WTC11 (cell line): Measurements from ENCODE around the gene ERC2. TPM values are rescaled to one million over a fixed set of nuclear protein-coding genes. Genes with fewer than 3 reads are reported as not detected.

Source experiments
- ATAC-seq: fragments of 200-7000 bp; cut with Tn5 transposase; 2 replicates; pipeline ENCODE4 v1.10.0; 2021; ENCODE audit warnings: mild to moderate bottlenecking, moderate library complexity
- CTCF ChIA-PET: fragments of 300-600 bp; sonication (Branson Sonifier 250); formaldehyde crosslinking; loops from one replicate; lab custom pipeline; 2021; ENCODE audit warnings: antibody characterized with exemption; lab: Charles Lee
- POLR2A ChIA-PET: fragments of 350-600 bp; sonication (Branson Sonifier 250); formaldehyde crosslinking; loops from one replicate; lab custom pipeline; 2021; ENCODE audit warnings: antibody characterized with exemption; lab: Charles Lee
- DNase-seq: peaks from one replicate; pipeline ENCODE4 v3.0.0; 2021; ENCODE audit warnings: low spot score
- H3K27ac Mint-ChIP-seq: 2 replicates; pipeline ENCODE4 v1.8.0; 2021; ENCODE audit warnings: mixed read lengths
- H3K27me3 Mint-ChIP-seq: 2 replicates; pipeline ENCODE4 v1.8.0; 2021; ENCODE audit warnings: low read depth, mild to moderate bottlenecking, moderate library complexity, mixed read lengths
- H3K36me3 Mint-ChIP-seq: 2 replicates; pipeline ENCODE4 v1.8.0; 2021; ENCODE audit warnings: mixed read lengths
- H3K4me1 Mint-ChIP-seq: 2 replicates; pipeline ENCODE4 v1.8.0; 2022; ENCODE audit warnings: mixed read lengths
- H3K4me3 Mint-ChIP-seq: 2 replicates; pipeline ENCODE4 v1.8.0; 2021; ENCODE audit warnings: mild to moderate bottlenecking, moderate library complexity, mixed read lengths
- H3K9me3 Mint-ChIP-seq: 2 replicates; pipeline ENCODE4 v1.8.0; 2021; ENCODE audit warnings: mixed read lengths
- CREB1 ChIP-seq: sonication (generic); formaldehyde crosslinking; IDR thresholded peaks from 2 replicates; pipeline ENCODE4 v1.8.0; 2023; ENCODE audit warnings: mild to moderate bottlenecking, missing genetic modification reagents
- EMX1 ChIP-seq: fragments of 250-450 bp; sonication (Bioruptor Pico); IDR thresholded peaks from 2 replicates; pipeline ENCODE4 v1.8.0; 2021; ENCODE audit warnings: mild to moderate bottlenecking
- FOXJ3 ChIP-seq: sonication (generic); formaldehyde crosslinking; IDR thresholded peaks from 2 replicates; pipeline ENCODE4 v1.9.0; 2021; ENCODE audit warnings: missing genetic modification reagents, mild to moderate bottlenecking, borderline replicate concordance
- GRHL2 ChIP-seq: fragments of 250-450 bp; sonication (Bioruptor Pico); IDR thresholded peaks from 2 replicates; pipeline ENCODE4 v1.8.0; 2022; ENCODE audit warnings: mild to moderate bottlenecking, moderate library complexity; ENCODE audit not compliant: insufficient replicate concordance, severe bottlenecking
- HMGA2 ChIP-seq: fragments of 250-450 bp; sonication (Bioruptor Pico); IDR thresholded peaks from 2 replicates; pipeline ENCODE4 v1.4.0; 2021; ENCODE audit warnings: mild to moderate bottlenecking, moderate library complexity
- NFYB ChIP-seq: sonication (generic); formaldehyde crosslinking; conservative IDR thresholded peaks from 2 replicates; pipeline ENCODE4 v1.8.0; 2022; ENCODE audit warnings: low read depth, missing genetic modification reagents
- ZNF671 ChIP-seq: fragments of 250-450 bp; sonication (Bioruptor Pico); IDR thresholded peaks from 2 replicates; pipeline ENCODE4 v1.8.0; 2021; ENCODE audit warnings: mild to moderate bottlenecking
- total RNA-seq: library from RNA; stranded (reverse); gene quantifications from 3 replicates; pipeline ENCODE4 v1.2.3, GENCODE V29; 2021
- TF ChIP-seq, protein P1 (sequence below): sonication (generic); formaldehyde crosslinking; IDR thresholded peaks from 2 replicates; pipeline ENCODE4 v1.8.1; 2023; ENCODE audit warnings: mild to moderate bottlenecking, missing genetic modification reagents, moderate library complexity
- TF ChIP-seq, protein P2 (sequence below): fragments of 250-450 bp; sonication (Bioruptor Pico); IDR thresholded peaks from 2 replicates; pipeline ENCODE4 v1.9.0; 2021; ENCODE audit warnings: mild to moderate bottlenecking, borderline replicate concordance
- TF ChIP-seq, protein P3 (sequence below): fragments of 200-600 bp; IDR thresholded peaks from 2 replicates; pipeline ENCODE4 v1.8.0; 2022; ENCODE audit warnings: antibody characterized with exemption
- TF ChIP-seq, protein P4 (sequence below): sonication (generic); formaldehyde crosslinking; IDR thresholded peaks from 2 replicates; pipeline ENCODE4 v1.8.0; 2023; ENCODE audit warnings: missing genetic modification reagents, mild to moderate bottlenecking, borderline replicate concordance
- TF ChIP-seq, protein P5 (sequence below): fragments of 250-450 bp; sonication (Bioruptor Pico); IDR thresholded peaks from 2 replicates; pipeline ENCODE4 v1.8.0; 2021; ENCODE audit warnings: mild to moderate bottlenecking
- TF ChIP-seq, protein P6 (sequence below): sonication (generic); formaldehyde crosslinking; IDR thresholded peaks from 2 replicates; pipeline ENCODE4 v1.8.0; 2022; ENCODE audit warnings: mild to moderate bottlenecking, missing genetic modification reagents

Gene ERC2
- total RNA-seq, 1 experiment from 2014 or later, result 23.5 TPM

DNA sequence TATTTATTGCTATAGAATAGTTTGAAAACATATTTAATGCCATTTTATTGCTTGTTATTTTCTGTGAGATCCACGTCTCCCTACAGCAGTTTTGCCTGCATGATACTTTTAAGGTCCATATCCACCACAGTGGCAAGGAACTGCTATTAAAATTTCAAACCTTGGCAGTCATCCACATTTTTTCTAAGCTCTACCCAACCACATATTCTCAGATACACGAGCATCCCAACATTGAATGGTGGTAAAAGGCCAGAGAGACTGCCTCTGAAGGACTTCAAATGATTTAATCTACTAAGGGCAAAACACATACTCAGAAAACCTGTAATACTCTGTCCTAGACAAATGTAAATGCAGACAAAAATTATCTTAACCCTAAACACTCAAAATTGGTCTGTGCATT is 173.1 kb downstream of the ERC2 start:
- no peak for ATAC-seq
- peaks cover 20% of the 10 kb centered on the region for H3K9me3 Mint-ChIP-seq
- POLR2A ChIA-PET, result no interaction called here

DNA sequence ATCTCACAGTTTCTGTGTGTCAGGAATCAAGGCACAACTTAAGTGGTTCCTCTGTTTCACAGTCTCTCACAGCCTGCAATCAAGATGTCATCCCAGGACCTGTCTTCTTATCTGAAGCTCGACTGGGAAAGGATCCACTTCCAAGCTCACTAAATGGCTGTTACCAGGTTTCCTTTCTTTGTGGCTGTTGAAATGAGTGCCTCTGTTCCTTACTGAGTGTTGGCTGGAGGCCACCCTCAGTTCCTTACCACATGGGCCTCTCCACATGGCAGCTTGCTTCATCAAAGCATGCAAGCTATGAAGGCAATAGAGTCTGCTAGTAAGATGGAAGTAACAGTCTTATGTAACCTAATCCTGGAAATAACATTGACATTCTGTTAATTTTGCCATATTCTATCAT is 174.0 kb downstream of the ERC2 start:
- H3K36me3 Mint-ChIP-seq, result peaks cover 29% of the 10 kb centered on the region
- POLR2A ChIA-PET, result no interaction called here
- CTCF ChIA-PET, result interaction anchor here (0.6 to 1.0 kb wide), 2 partner anchors 9 to 1883 kb away, joined by 4 to 7 read pairs; no protein-coding TSS in a partner anchor
- H3K27me3 Mint-ChIP-seq, result peaks cover under 1% of the 10 kb centered on the region; the same call in 1 of the 2 replicates
- H3K27ac Mint-ChIP-seq, result no peak overlapping the region
- peaks cover 22% of the 10 kb centered on the region for H3K4me1 Mint-ChIP-seq
- ATAC-seq, result no peak
- DNase-seq, result no peak
- TF ChIP-seq, protein P1, sequence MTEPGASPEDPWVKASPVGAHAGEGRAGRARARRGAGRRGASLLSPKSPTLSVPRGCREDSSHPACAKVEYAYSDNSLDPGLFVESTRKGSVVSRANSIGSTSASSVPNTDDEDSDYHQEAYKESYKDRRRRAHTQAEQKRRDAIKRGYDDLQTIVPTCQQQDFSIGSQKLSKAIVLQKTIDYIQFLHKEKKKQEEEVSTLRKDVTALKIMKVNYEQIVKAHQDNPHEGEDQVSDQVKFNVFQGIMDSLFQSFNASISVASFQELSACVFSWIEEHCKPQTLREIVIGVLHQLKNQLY (CRISPR knock-in tag), result no peak
- TF ChIP-seq, protein P2, sequence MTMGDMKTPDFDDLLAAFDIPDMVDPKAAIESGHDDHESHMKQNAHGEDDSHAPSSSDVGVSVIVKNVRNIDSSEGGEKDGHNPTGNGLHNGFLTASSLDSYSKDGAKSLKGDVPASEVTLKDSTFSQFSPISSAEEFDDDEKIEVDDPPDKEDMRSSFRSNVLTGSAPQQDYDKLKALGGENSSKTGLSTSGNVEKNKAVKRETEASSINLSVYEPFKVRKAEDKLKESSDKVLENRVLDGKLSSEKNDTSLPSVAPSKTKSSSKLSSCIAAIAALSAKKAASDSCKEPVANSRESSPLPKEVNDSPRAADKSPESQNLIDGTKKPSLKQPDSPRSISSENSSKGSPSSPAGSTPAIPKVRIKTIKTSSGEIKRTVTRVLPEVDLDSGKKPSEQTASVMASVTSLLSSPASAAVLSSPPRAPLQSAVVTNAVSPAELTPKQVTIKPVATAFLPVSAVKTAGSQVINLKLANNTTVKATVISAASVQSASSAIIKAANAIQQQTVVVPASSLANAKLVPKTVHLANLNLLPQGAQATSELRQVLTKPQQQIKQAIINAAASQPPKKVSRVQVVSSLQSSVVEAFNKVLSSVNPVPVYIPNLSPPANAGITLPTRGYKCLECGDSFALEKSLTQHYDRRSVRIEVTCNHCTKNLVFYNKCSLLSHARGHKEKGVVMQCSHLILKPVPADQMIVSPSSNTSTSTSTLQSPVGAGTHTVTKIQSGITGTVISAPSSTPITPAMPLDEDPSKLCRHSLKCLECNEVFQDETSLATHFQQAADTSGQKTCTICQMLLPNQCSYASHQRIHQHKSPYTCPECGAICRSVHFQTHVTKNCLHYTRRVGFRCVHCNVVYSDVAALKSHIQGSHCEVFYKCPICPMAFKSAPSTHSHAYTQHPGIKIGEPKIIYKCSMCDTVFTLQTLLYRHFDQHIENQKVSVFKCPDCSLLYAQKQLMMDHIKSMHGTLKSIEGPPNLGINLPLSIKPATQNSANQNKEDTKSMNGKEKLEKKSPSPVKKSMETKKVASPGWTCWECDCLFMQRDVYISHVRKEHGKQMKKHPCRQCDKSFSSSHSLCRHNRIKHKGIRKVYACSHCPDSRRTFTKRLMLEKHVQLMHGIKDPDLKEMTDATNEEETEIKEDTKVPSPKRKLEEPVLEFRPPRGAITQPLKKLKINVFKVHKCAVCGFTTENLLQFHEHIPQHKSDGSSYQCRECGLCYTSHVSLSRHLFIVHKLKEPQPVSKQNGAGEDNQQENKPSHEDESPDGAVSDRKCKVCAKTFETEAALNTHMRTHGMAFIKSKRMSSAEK (CRISPR knock-in tag), result no peak
- TF ChIP-seq GRHL2, result no peak
- H3K9me3 Mint-ChIP-seq, result peaks cover 17% of the 10 kb centered on the region
- H3K4me3 Mint-ChIP-seq, result no peak overlapping the region

More for the DNA sequence above, 173.1 kb downstream of the ERC2 start:
- H3K4me3 Mint-ChIP-seq, result no peak overlapping the region
- H3K27ac Mint-ChIP-seq, result no peak overlapping the region
- CTCF ChIA-PET, result no interaction called here
- H3K4me1 Mint-ChIP-seq, result peaks cover 18% of the 10 kb centered on the region
- TF ChIP-seq, protein P3, sequence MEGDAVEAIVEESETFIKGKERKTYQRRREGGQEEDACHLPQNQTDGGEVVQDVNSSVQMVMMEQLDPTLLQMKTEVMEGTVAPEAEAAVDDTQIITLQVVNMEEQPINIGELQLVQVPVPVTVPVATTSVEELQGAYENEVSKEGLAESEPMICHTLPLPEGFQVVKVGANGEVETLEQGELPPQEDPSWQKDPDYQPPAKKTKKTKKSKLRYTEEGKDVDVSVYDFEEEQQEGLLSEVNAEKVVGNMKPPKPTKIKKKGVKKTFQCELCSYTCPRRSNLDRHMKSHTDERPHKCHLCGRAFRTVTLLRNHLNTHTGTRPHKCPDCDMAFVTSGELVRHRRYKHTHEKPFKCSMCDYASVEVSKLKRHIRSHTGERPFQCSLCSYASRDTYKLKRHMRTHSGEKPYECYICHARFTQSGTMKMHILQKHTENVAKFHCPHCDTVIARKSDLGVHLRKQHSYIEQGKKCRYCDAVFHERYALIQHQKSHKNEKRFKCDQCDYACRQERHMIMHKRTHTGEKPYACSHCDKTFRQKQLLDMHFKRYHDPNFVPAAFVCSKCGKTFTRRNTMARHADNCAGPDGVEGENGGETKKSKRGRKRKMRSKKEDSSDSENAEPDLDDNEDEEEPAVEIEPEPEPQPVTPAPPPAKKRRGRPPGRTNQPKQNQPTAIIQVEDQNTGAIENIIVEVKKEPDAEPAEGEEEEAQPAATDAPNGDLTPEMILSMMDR, result no peak
- TF ChIP-seq NFYB (CRISPR knock-in tag) (no peak), HMGA2 (CRISPR knock-in tag) (no peak), EMX1 (CRISPR knock-in tag) (no peak), CREB1 (no peak), ZNF671 (no peak), FOXJ3 (CRISPR knock-in tag) (no peak)
- TF ChIP-seq, protein P4, sequence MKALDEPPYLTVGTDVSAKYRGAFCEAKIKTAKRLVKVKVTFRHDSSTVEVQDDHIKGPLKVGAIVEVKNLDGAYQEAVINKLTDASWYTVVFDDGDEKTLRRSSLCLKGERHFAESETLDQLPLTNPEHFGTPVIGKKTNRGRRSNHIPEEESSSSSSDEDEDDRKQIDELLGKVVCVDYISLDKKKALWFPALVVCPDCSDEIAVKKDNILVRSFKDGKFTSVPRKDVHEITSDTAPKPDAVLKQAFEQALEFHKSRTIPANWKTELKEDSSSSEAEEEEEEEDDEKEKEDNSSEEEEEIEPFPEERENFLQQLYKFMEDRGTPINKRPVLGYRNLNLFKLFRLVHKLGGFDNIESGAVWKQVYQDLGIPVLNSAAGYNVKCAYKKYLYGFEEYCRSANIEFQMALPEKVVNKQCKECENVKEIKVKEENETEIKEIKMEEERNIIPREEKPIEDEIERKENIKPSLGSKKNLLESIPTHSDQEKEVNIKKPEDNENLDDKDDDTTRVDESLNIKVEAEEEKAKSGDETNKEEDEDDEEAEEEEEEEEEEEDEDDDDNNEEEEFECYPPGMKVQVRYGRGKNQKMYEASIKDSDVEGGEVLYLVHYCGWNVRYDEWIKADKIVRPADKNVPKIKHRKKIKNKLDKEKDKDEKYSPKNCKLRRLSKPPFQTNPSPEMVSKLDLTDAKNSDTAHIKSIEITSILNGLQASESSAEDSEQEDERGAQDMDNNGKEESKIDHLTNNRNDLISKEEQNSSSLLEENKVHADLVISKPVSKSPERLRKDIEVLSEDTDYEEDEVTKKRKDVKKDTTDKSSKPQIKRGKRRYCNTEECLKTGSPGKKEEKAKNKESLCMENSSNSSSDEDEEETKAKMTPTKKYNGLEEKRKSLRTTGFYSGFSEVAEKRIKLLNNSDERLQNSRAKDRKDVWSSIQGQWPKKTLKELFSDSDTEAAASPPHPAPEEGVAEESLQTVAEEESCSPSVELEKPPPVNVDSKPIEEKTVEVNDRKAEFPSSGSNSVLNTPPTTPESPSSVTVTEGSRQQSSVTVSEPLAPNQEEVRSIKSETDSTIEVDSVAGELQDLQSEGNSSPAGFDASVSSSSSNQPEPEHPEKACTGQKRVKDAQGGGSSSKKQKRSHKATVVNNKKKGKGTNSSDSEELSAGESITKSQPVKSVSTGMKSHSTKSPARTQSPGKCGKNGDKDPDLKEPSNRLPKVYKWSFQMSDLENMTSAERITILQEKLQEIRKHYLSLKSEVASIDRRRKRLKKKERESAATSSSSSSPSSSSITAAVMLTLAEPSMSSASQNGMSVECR (CRISPR knock-in tag), result no peak
- TF ChIP-seq, protein P5, sequence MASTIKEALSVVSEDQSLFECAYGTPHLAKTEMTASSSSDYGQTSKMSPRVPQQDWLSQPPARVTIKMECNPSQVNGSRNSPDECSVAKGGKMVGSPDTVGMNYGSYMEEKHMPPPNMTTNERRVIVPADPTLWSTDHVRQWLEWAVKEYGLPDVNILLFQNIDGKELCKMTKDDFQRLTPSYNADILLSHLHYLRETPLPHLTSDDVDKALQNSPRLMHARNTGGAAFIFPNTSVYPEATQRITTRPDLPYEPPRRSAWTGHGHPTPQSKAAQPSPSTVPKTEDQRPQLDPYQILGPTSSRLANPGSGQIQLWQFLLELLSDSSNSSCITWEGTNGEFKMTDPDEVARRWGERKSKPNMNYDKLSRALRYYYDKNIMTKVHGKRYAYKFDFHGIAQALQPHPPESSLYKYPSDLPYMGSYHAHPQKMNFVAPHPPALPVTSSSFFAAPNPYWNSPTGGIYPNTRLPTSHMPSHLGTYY (CRISPR knock-in tag), result no peak
- TF ChIP-seq, protein P6, sequence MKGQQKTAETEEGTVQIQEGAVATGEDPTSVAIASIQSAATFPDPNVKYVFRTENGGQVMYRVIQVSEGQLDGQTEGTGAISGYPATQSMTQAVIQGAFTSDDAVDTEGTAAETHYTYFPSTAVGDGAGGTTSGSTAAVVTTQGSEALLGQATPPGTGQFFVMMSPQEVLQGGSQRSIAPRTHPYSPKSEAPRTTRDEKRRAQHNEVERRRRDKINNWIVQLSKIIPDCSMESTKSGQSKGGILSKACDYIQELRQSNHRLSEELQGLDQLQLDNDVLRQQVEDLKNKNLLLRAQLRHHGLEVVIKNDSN, result no peak
- TF ChIP-seq, all 79 proteins: peak for 0
- H3K27me3 Mint-ChIP-seq, result no peaks in the 10 kb centered on the region
- peaks cover 32% of the 10 kb centered on the region for H3K36me3 Mint-ChIP-seq
- DNase-seq, result no peak
